NCI-H345 treated with DMSO at 0.1 percent for 48 hours (cell line): ENCODE measurements around the gene CFAP299.

Experiments
- DNase-seq: peaks from one replicate; lab custom pipeline; 2025; ENCODE audit not compliant: unreplicated experiment; lab: John Stamatoyannopoulos, UW

CFAP299 gene

GRCh38 chr4:80909938-80910337 is 574.4 kb downstream of the CFAP299 start:
- DNase-seq, result no peak

- DNase-seq, result no peak
These were observed 575.9 kb downstream of the CFAP299 start for GRCh38 chr4:80911458-80911857.

- DNase-seq, result no peak
These were observed 576.8 kb downstream of the CFAP299 start for GRCh38 chr4:80912350-80912749.

- no peak for DNase-seq
These were observed 577.9 kb downstream of the CFAP299 start for GRCh38 chr4:80913381-80913780.

GRCh38 chr4:80916770-80917169 is 581.2 kb downstream of the CFAP299 start:
- DNase-seq, result no peak

GRCh38 chr4:80918004-80918403 is 582.5 kb downstream of the CFAP299 start:
- DNase-seq, result no peak

- no peak for DNase-seq
These were observed 585.9 kb downstream of the CFAP299 start for GRCh38 chr4:80921441-80921840.

- DNase-seq, result no peak
These were observed 587.4 kb downstream of the CFAP299 start for GRCh38 chr4:80922941-80923340.

- no peak for DNase-seq
These were observed 589.8 kb downstream of the CFAP299 start for GRCh38 chr4:80925293-80925692.

- DNase-seq, result no peak
These were observed 590.9 kb downstream of the CFAP299 start for GRCh38 chr4:80926446-80926845.

GRCh38 chr4:80926891-80927290 is 591.4 kb downstream of the CFAP299 start:
- no peak for DNase-seq

- no peak for DNase-seq
These were observed 591.9 kb downstream of the CFAP299 start for GRCh38 chr4:80927420-80927819.

GRCh38 chr4:80931631-80932081 is 596.1 kb downstream of the CFAP299 start:
- DNase-seq, result no peak

GRCh38 chr4:80948141-80948540 is 612.6 kb downstream of the CFAP299 start:
- DNase-seq, result no peak

GRCh38 chr4:80948995-80949394 is 613.5 kb downstream of the CFAP299 start:
- DNase-seq, result no peak

- no peak for DNase-seq
These were observed 620.9 kb downstream of the CFAP299 start for GRCh38 chr4:80956421-80956820.

- DNase-seq, result no peak
These were observed 627.5 kb downstream of the CFAP299 start for GRCh38 chr4:80963051-80963450.

- DNase-seq, result no peak
These were observed 631.8 kb downstream of the CFAP299 start for GRCh38 chr4:80967346-80967745.

- no peak for DNase-seq
These were observed 644.7 kb downstream of the CFAP299 start for GRCh38 chr4:80980239-80980638.

GRCh38 chr4:80986011-80986410 is 650.5 kb downstream of the CFAP299 start:
- no peak for DNase-seq

GRCh38 chr4:80989921-80990544 is 654.5 kb downstream of the CFAP299 start:
- DNase-seq, result peak; percentile 60

GRCh38 chr4:80990851-80991250 is 655.3 kb downstream of the CFAP299 start:
- DNase-seq, result no peak

GRCh38 chr4:80999943-81000342 is 664.4 kb downstream of the CFAP299 start:
- no peak for DNase-seq
